ENCODE data around the gene PFKFB3. TPM values are rescaled to one million over a fixed set of nuclear protein-coding genes. Genes with fewer than 3 reads are reported as not detected.

Gene PFKFB3
- total and polyA plus RNA-seq, 2 of the 13 experiments (the other 11 are each of a cell fraction or from before 2014, with no cell fraction given): 1.2 to 13.3 TPM

DNA sequence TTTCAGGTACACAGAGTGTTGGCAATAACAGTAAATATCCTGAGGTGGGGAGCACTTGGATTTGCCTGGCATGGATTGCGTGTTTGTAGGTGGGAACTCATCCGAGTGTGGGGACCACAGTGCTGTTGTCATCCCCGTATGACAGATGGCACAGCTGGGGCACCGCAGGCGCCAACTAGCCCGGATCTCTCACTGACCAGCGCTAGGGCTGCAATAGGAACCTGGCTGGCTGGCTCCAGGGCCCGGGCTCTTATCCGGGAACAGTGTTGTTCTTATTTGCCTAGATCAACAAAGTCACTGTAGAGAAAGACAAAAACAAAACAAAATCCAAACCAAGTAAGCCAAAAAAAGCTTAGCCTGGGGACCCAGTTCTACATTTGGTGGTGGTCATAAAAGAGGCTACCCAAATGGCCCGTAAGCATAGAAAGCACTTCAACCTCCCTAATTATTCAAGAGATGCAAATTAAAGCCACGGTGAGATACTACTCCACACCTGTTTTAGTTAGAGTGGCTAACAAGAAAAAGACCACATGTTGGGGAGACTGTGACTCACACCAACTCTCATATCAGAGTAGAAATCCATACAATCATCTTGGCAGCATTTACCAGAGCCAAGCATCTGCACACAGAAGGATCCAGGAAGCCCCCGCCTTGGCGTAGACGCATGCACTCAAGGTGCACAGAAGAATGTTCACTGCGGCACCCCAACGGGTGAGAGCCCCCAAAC, 27.2 kb upstream of the PFKFB3 start (continued):
- TF ChIP-seq, protein P1, sequence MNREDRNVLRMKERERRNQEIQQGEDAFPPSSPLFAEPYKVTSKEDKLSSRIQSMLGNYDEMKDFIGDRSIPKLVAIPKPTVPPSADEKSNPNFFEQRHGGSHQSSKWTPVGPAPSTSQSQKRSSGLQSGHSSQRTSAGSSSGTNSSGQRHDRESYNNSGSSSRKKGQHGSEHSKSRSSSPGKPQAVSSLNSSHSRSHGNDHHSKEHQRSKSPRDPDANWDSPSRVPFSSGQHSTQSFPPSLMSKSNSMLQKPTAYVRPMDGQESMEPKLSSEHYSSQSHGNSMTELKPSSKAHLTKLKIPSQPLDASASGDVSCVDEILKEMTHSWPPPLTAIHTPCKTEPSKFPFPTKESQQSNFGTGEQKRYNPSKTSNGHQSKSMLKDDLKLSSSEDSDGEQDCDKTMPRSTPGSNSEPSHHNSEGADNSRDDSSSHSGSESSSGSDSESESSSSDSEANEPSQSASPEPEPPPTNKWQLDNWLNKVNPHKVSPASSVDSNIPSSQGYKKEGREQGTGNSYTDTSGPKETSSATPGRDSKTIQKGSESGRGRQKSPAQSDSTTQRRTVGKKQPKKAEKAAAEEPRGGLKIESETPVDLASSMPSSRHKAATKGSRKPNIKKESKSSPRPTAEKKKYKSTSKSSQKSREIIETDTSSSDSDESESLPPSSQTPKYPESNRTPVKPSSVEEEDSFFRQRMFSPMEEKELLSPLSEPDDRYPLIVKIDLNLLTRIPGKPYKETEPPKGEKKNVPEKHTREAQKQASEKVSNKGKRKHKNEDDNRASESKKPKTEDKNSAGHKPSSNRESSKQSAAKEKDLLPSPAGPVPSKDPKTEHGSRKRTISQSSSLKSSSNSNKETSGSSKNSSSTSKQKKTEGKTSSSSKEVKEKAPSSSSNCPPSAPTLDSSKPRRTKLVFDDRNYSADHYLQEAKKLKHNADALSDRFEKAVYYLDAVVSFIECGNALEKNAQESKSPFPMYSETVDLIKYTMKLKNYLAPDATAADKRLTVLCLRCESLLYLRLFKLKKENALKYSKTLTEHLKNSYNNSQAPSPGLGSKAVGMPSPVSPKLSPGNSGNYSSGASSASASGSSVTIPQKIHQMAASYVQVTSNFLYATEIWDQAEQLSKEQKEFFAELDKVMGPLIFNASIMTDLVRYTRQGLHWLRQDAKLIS (CRISPR knock-in tag; IDR thresholded peaks at IDR 0.05): no peak
- TF ChIP-seq EP300 (IDR thresholded peaks at IDR 0.05; ENCODE audit: low read depth in 2 of 2, low read length in 2 of 2) (no peak), EP300 (CRISPR knock-in tag; IDR thresholded peaks at IDR 0.05; ENCODE audit: borderline replicate concordance) (no peak), NFKB2 (CRISPR knock-in tag; IDR thresholded peaks at IDR 0.05; ENCODE audit: borderline replicate concordance) (no peak), CEBPB (IDR thresholded peaks at IDR 0.05; ENCODE audit: borderline replicate concordance, low read depth, low read length) (no peak), RORA (CRISPR knock-in tag; IDR thresholded peaks at IDR 0.05) (no peak), RFX3 (CRISPR knock-in tag; IDR thresholded peaks at IDR 0.05) (no peak), ZBTB7B (CRISPR knock-in tag; IDR thresholded peaks at IDR 0.05) (no peak)

DNA sequence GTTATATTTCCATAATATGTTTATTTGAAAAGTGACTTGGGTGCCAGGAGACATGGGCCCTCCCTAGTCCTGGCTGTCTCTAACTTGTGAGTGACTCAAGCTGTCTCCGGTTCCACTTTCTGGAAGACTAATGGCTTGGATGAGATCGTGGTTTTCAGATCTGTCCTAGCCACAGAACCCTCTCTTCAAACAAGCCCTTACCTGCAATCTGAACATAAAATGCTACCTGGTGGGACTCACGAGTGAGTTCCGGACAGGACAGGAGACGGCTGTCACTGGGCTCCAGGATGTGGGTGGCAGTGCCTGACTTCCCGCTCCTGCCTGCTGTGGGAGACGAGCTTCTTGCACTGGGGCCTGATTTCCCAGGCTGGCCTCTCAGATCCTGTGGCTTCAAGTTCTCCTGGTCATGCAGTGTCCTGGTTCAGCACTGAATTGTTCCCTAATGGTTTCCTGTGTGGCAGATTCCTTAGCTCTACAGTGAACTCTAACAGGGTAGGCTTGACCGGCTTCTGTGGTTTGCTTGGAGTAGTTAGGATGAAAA, 26.0 kb upstream of the PFKFB3 start:
- POLR2A ChIA-PET: no interaction called here
- ATAC-seq: no peak
- DNase-seq (ENCODE audit: low spot score): no peak
- Histone ChIP-seq H4K20me1 (ENCODE audit: insufficient read depth, low read length) (no peaks in the 10 kb centered on the region), H3K4me3 (replicated peaks in 1 of 3; ENCODE audit: insufficient read depth in 1 of 3, low read depth in 2 of 3, low read length in 3 of 3) (no peak overlapping the region), H3K4me2 (ENCODE audit: low read depth, low read length) (no peak overlapping the region), H3K27ac (ENCODE audit: extremely low read length, insufficient read depth, low read length) (no peak overlapping the region), H3K79me2 (ENCODE audit: insufficient read depth, low read length) (no peaks in the 10 kb centered on the region), H2AFZ (ENCODE audit: low read length) (no peak overlapping the region), H3K9ac (ENCODE audit: insufficient read depth, low read depth, low read length) (no peak overlapping the region), H3K9me3 (ENCODE audit: low read length) (no peaks in the 10 kb centered on the region), H3K36me3 (replicated peaks in 1 of 2; ENCODE audit: control insufficient read depth in 1 of 2, insufficient read depth in 2 of 2, low read length in 2 of 2) (no peaks in the 10 kb centered on the region), H3K27me3 (ENCODE audit: control insufficient read depth in 1 of 2, insufficient read depth in 2 of 2, low read length in 2 of 2) (peaks cover 0 to 7% of the 10 kb centered on the region in 2 experiments; a peak in 1 of 5 replicates), H3K4me1 (ENCODE audit: insufficient read depth, low read length) (peaks cover 6% of the 10 kb centered on the region; the same call in 1 of the 2 replicates)
- CTCF ChIA-PET (ENCODE audit: low intra/inter-chr PET ratio, low total read pairs): no interaction called here
- FAIRE-seq: no peak
- in situ Hi-C loops (cut with HindIII; ENCODE audit: extremely low pct_ligation_motif_present, low pct_unique_long_range_greater_than_20kb) (loop anchor here (10.0 kb wide), 1 partner anchor 228 kb away; no protein-coding TSS in a partner anchor), intact Hi-C loops (cut with micrococcal nuclease; ENCODE audit: unreplicated experiment) (no loop called here)
- BruUV-seq (replicated peaks): no TSS peak
- TF ChIP-seq, protein P2, sequence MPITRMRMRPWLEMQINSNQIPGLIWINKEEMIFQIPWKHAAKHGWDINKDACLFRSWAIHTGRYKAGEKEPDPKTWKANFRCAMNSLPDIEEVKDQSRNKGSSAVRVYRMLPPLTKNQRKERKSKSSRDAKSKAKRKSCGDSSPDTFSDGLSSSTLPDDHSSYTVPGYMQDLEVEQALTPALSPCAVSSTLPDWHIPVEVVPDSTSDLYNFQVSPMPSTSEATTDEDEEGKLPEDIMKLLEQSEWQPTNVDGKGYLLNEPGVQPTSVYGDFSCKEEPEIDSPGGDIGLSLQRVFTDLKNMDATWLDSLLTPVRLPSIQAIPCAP (CRISPR knock-in tag; IDR thresholded peaks at IDR 0.05; ENCODE audit: low read depth): no peak
- TF ChIP-seq CHD2 (IDR thresholded peaks at IDR 0.05; ENCODE audit: low read depth, low read length) (no peak), ISL2 (CRISPR knock-in tag; IDR thresholded peaks at IDR 0.05) (no peak), MTA3 (CRISPR knock-in tag; IDR thresholded peaks at IDR 0.05) (no peak), CCDC6 (CRISPR knock-in tag; IDR thresholded peaks at IDR 0.05) (no peak), ZNF607 (CRISPR knock-in tag; IDR thresholded peaks at IDR 0.05; ENCODE audit: borderline replicate concordance) (no peak), ZNF296 (CRISPR knock-in tag; conservative IDR thresholded peaks at IDR 0.05) (no peak), ZNF136 (CRISPR knock-in tag; IDR thresholded peaks at IDR 0.05; ENCODE audit: low read depth) (no peak)
- WGBS (ENCODE audit: low lambda C conversion rate): 84% methylated on average over 7 of the region's 8 CpGs
